ENCODE measurements around the gene IRF2BP1.
A peak's percentile ranks its signal among the peaks of the same experiment; 100 is the strongest.
"Not testable (repeated sequence)": the region's sequence is repeated elsewhere in the genome, so short reads cannot be mapped to it uniquely, and the experiment has no call there.

IRF2BP1 gene

GRCh38 chr19:45901912-45902650, 16.1 kb upstream of the IRF2BP1 start, which contains the start of gene MYPOP:
Gene MYPOP (minus strand): TSS chr19:45902613. CDS start chr19:45901773, 840 bp downstream.
- no peak for DNase-seq

GRCh38 chr19:45901432-45901911, 15.5 kb upstream of the IRF2BP1 start:
- no peak for DNase-seq

- no peak for DNase-seq
Measured at GRCh38 chr19:45900738-45901431, 14.9 kb upstream of the IRF2BP1 start.

GRCh38 chr19:45899919-45900589, 14.1 kb upstream of the IRF2BP1 start:
- DNase-seq = no peak

- no peak for DNase-seq
Measured at GRCh38 chr19:45899253-45899652, 13.3 kb upstream of the IRF2BP1 start.

- DNase-seq = no peak
Measured at GRCh38 chr19:45897261-45897812, 11.4 kb upstream of the IRF2BP1 start.

- DNase-seq = not testable (repeated sequence)
Measured at GRCh38 chr19:45895983-45896599, 10.2 kb upstream of the IRF2BP1 start.

GRCh38 chr19:45895519-45895972, 9.6 kb upstream of the IRF2BP1 start:
- no peak for DNase-seq

GRCh38 chr19:45890877-45891276, 4.9 kb upstream of the IRF2BP1 start:
- DNase-seq = no peak

GRCh38 chr19:45889210-45889885, 3.4 kb upstream of the IRF2BP1 start:
- DNase-seq = no peak

- no peak for DNase-seq
Measured at GRCh38 chr19:45887200-45887710, 1.3 kb upstream of the IRF2BP1 start.

- peak; percentile 92 for DNase-seq
Measured at GRCh38 chr19:45886427-45887199, 672 bp upstream of the IRF2BP1 start.

GRCh38 chr19:45884682-45885555, 1.0 kb downstream of the IRF2BP1 start:
- no peak for DNase-seq

- DNase-seq = no peak
Measured at GRCh38 chr19:45883881-45884681, 1.9 kb downstream of the IRF2BP1 start.

- no peak for DNase-seq
Measured at GRCh38 chr19:45883586-45883880, 2.4 kb downstream of the IRF2BP1 start.

GRCh38 chr19:45882652-45883585, 3.0 kb downstream of the IRF2BP1 start:
- DNase-seq = peak; percentile 83

- no peak for DNase-seq
Measured at GRCh38 chr19:45881909-45882528, 3.9 kb downstream of the IRF2BP1 start.
